Stimulated activated naive CD8-positive, alpha-beta T cell treated with anti-CD3 and anti-CD28 coated beads, Interleukin-15, Interleukin-2, amounts not matched to agents 100 ng/mL and 50 ng/mL, for 24 hours (primary cell): ENCODE data around the gene GTF2H4.

Experiments used
- H3K27ac Mint-ChIP-seq: one replicate; pipeline ENCODE4 v1.8.0; 2021; ENCODE audit warnings: mild to moderate bottlenecking, mixed read lengths
- H3K27me3 Mint-ChIP-seq: one replicate; pipeline ENCODE4 v1.8.0; 2021; ENCODE audit warnings: mixed read lengths
- H3K36me3 Mint-ChIP-seq: one replicate; pipeline ENCODE4 v1.8.0; 2021; ENCODE audit warnings: low read depth, mixed read lengths
- H3K4me1 Mint-ChIP-seq: one replicate; pipeline ENCODE4 v1.8.0; 2021; ENCODE audit warnings: low read depth, mixed read lengths
- H3K4me3 Mint-ChIP-seq: one replicate; pipeline ENCODE4 v1.8.0; 2021; ENCODE audit warnings: mild to moderate bottlenecking, mixed read lengths
- H3K9me3 Mint-ChIP-seq: one replicate; pipeline ENCODE4 v1.8.0; 2021; ENCODE audit warnings: mixed read lengths

The GTF2H4 gene

GRCh38 chr6:30939473-30939872 is 31.5 kb downstream of the GTF2H4 start:
- Mint-ChIP-seq H3K4me3 (no peak overlapping the region), H3K9me3 (no peaks in the 10 kb centered on the region), H3K27me3 (peaks cover 40% of the 10 kb centered on the region), H3K4me1 (no peaks in the 10 kb centered on the region), H3K27ac (no peak overlapping the region), H3K36me3 (no peaks in the 10 kb centered on the region)

GRCh38 chr6:30940361-30940986 is 32.5 kb downstream of the GTF2H4 start, which contains the start of gene MUCL3:
Gene MUCL3 (plus strand): TSS chr6:30940973. CDS start chr6:30941000, 27 bp downstream.
- H3K4me3 Mint-ChIP-seq = no peak within 1 kb of the TSS
- H3K27me3 Mint-ChIP-seq = peaks cover 45% of the 10 kb centered on the region
- no peaks in the 10 kb centered on the region for H3K9me3 Mint-ChIP-seq
- H3K4me1 Mint-ChIP-seq = no peaks in the 10 kb centered on the region
- H3K27ac Mint-ChIP-seq = no peak within 1 kb of the TSS
- no peaks in the 10 kb centered on the region for H3K36me3 Mint-ChIP-seq

DNA sequence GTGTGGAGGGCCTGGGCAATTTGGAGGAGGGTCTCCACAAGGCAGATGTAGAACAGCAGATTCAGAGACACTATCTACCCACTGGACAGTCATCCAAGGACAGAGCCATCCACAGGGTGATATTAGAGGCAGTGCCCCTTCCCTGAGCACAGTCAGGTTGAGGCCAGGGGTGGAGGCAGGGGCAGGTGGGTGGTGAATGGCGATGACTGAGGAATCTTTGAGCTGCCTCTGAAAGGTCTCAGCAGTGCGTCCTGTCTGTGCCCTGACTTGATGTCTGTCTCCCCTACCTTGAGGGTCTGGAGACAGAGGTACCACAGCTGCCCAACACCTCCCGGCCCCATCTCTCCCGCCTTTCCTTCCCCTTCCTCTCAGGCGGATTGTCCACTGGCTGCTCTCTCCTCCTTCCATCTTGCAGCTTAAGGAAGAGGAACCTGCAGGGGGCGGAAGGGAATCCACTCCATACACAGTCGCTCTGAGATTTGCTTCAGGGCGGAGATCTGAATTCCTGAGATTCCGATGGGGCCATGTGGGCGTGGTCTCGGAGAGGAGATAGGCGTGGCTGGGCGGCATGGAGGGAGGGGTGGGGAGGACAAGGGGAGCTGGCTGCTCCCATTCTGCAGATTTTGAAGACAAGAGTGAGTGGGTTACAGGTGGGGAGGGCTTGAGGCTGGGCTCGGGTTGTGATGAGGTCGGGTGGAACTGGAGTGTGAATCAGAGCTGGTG is 34.5 kb downstream of the GTF2H4 start:
- H3K27ac Mint-ChIP-seq = no peak overlapping the region
- peaks cover 47% of the 10 kb centered on the region for H3K27me3 Mint-ChIP-seq

DNA sequence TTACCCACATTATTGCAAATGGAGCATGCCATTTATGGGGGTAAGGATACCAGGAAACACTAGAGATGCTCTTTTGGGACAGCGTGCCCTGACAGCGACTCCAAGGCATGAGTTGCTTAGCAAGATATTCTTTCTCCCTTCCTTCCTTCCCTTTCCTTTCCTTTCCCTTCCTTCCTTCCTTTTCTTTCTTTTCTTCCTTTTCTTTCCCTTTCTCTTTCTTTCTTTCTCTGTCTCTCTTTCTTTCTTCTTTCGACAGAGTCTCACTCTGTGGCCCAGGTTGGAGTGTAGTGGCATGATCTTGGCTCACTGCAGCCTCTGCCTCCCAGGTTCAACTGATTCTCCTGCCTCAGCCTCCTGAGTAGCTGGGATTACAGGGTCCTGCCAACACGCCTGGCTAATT is 36.0 kb downstream of the GTF2H4 start:
- no peaks in the 10 kb centered on the region for H3K4me1 Mint-ChIP-seq
- H3K9me3 Mint-ChIP-seq = no peaks in the 10 kb centered on the region
- no peak overlapping the region for H3K27ac Mint-ChIP-seq
- no peaks in the 10 kb centered on the region for H3K36me3 Mint-ChIP-seq
- H3K27me3 Mint-ChIP-seq = peaks cover 53% of the 10 kb centered on the region
- H3K4me3 Mint-ChIP-seq = no peak overlapping the region

More for the DNA sequence above, 34.5 kb downstream of the GTF2H4 start:
- Mint-ChIP-seq H3K4me1 (no peaks in the 10 kb centered on the region), H3K4me3 (no peak overlapping the region), H3K36me3 (no peaks in the 10 kb centered on the region), H3K9me3 (no peaks in the 10 kb centered on the region)

DNA sequence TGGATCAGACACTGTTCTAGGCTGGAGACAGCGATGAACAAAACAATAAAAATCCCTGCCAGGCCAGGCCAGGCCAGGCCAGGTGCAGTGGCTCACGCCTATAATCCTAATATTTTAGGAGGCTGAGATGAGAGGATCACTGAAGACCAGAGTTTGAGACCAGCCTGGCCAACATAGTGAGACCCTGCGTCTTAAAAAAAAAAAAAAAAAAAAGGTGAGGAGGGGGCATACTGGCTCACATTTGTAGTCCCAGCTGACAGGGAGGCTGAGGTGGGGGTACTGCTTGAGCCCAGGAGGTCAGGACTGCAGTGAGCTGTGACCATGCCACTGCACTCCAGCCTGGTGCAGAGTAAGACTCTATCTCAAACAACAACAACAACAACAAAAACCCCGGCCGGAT is 37.3 kb downstream of the GTF2H4 start:
- no peaks in the 10 kb centered on the region for H3K36me3 Mint-ChIP-seq
- H3K4me3 Mint-ChIP-seq = no peak overlapping the region
- no peak overlapping the region for H3K27ac Mint-ChIP-seq
- H3K4me1 Mint-ChIP-seq = no peaks in the 10 kb centered on the region
- H3K27me3 Mint-ChIP-seq = peaks cover 51% of the 10 kb centered on the region
- no peaks in the 10 kb centered on the region for H3K9me3 Mint-ChIP-seq

- H3K4me1 Mint-ChIP-seq = peaks cover 6% of the 10 kb centered on the region
- H3K27ac Mint-ChIP-seq = no peak overlapping the region
- H3K9me3 Mint-ChIP-seq = no peaks in the 10 kb centered on the region
- no peak overlapping the region for H3K4me3 Mint-ChIP-seq
- no peaks in the 10 kb centered on the region for H3K36me3 Mint-ChIP-seq
- peaks cover 62% of the 10 kb centered on the region for H3K27me3 Mint-ChIP-seq
Measured at GRCh38 chr6:30947231-30947630, 39.2 kb downstream of the GTF2H4 start.

GRCh38 chr6:30948811-30949210 is 40.8 kb downstream of the GTF2H4 start:
- Mint-ChIP-seq H3K27ac (no peak overlapping the region), H3K27me3 (peaks cover 63% of the 10 kb centered on the region), H3K36me3 (no peaks in the 10 kb centered on the region), H3K4me1 (peaks cover 6% of the 10 kb centered on the region), H3K4me3 (no peak overlapping the region), H3K9me3 (no peaks in the 10 kb centered on the region)

GRCh38 chr6:30951907-30952469 is 44.0 kb downstream of the GTF2H4 start:
- peaks cover 20% of the 10 kb centered on the region for H3K4me1 Mint-ChIP-seq
- H3K4me3 Mint-ChIP-seq = peak overlapping the region; percentile 24
- H3K36me3 Mint-ChIP-seq = no peaks in the 10 kb centered on the region
- peak overlapping the region; percentile 78 for H3K27ac Mint-ChIP-seq
- peaks cover 61% of the 10 kb centered on the region for H3K27me3 Mint-ChIP-seq
- no peaks in the 10 kb centered on the region for H3K9me3 Mint-ChIP-seq

- Mint-ChIP-seq H3K36me3 (no peaks in the 10 kb centered on the region), H3K27ac (peak overlapping the region; percentile 74), H3K4me3 (peak overlapping the region; percentile 78), H3K9me3 (no peaks in the 10 kb centered on the region), H3K4me1 (peaks cover 20% of the 10 kb centered on the region), H3K27me3 (peaks cover 48% of the 10 kb centered on the region)
Measured at GRCh38 chr6:30954631-30955366, 46.8 kb downstream of the GTF2H4 start.

- peak overlapping the region; percentile 74 for H3K27ac Mint-ChIP-seq
- H3K9me3 Mint-ChIP-seq = no peaks in the 10 kb centered on the region
- peaks cover 43% of the 10 kb centered on the region for H3K27me3 Mint-ChIP-seq
- peaks cover 20% of the 10 kb centered on the region for H3K4me1 Mint-ChIP-seq
- no peaks in the 10 kb centered on the region for H3K36me3 Mint-ChIP-seq
- peak overlapping the region; percentile 78 for H3K4me3 Mint-ChIP-seq
Measured at GRCh38 chr6:30955367-30956042, 47.5 kb downstream of the GTF2H4 start.

GRCh38 chr6:30957716-30958115 is 49.7 kb downstream of the GTF2H4 start:
- Mint-ChIP-seq H3K4me1 (peaks cover 14% of the 10 kb centered on the region), H3K36me3 (no peaks in the 10 kb centered on the region), H3K4me3 (no peak overlapping the region), H3K27me3 (peaks cover 28% of the 10 kb centered on the region), H3K9me3 (no peaks in the 10 kb centered on the region), H3K27ac (no peak overlapping the region)

- peaks cover 33% of the 10 kb centered on the region for H3K27me3 Mint-ChIP-seq
- no peaks in the 10 kb centered on the region for H3K9me3 Mint-ChIP-seq
- H3K36me3 Mint-ChIP-seq = no peaks in the 10 kb centered on the region
- H3K4me3 Mint-ChIP-seq = no peak overlapping the region
- H3K27ac Mint-ChIP-seq = no peak overlapping the region
- H3K4me1 Mint-ChIP-seq = peaks cover 4% of the 10 kb centered on the region
Measured at GRCh38 chr6:30960907-30961673, 53.1 kb downstream of the GTF2H4 start.

DNA sequence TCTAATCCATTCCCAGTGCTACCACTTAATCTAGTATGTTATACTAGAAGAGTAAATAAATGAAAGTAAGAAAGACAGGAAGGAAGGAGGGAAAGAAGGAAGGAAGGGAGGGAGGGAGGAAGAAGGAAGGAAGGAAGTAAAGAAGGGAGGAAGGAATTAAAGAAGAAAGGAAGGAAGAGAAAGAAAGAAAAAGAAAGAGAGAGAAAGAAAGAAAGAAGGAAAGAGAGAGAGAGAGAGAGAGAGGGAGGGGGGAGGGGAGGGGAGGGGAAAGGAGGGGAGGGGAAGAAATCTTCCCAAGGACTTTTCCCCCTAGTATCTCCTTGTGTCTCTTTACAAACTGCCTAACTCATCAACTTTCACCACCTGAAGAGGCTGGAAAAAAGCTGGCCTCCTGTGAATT is 54.7 kb downstream of the GTF2H4 start:
- no peak overlapping the region for H3K27ac Mint-ChIP-seq
- H3K9me3 Mint-ChIP-seq = no peaks in the 10 kb centered on the region
- H3K27me3 Mint-ChIP-seq = peaks cover 27% of the 10 kb centered on the region
- H3K4me1 Mint-ChIP-seq = no peaks in the 10 kb centered on the region
- H3K36me3 Mint-ChIP-seq = no peaks in the 10 kb centered on the region
- H3K4me3 Mint-ChIP-seq = no peak overlapping the region

GRCh38 chr6:30963641-30964040 is 55.6 kb downstream of the GTF2H4 start:
- no peaks in the 10 kb centered on the region for H3K36me3 Mint-ChIP-seq
- no peak overlapping the region for H3K27ac Mint-ChIP-seq
- H3K9me3 Mint-ChIP-seq = no peaks in the 10 kb centered on the region
- H3K4me3 Mint-ChIP-seq = no peak overlapping the region
- peaks cover 23% of the 10 kb centered on the region for H3K27me3 Mint-ChIP-seq
- no peaks in the 10 kb centered on the region for H3K4me1 Mint-ChIP-seq
